Neural cell (in vitro differentiated cells): ENCODE data around the gene OLIG1. TPM values are rescaled to one million over a fixed set of nuclear protein-coding genes. Genes with fewer than 3 reads are reported as not detected.

Source experiments
- H2AFZ ChIP-seq: fragments of 200-600, 300-800 bp; sonication (generic), shearing (Covaris generic); 2 replicates; pipeline ENCODE4 v1.6.0; 2014; ENCODE audit warnings: low read depth, mild to moderate bottlenecking, antibody characterized with exemption, low read length, moderate library complexity
- H3F3A ChIP-seq: fragments of 200-600 bp; shearing (Covaris generic); 2 replicates; pipeline ENCODE4 v1.6.1; 2016; ENCODE audit warnings: mild to moderate bottlenecking, moderate library complexity, mixed read lengths, antibody characterized with exemption, low read length; ENCODE audit not compliant: insufficient read depth, poor library complexity, severe bottlenecking
- H3K27ac ChIP-seq: fragments of 200-600, 300-800 bp; sonication (generic), shearing (Covaris generic); 2 replicates; pipeline ENCODE4 v1.5.1; 2014; ENCODE audit warnings: mild to moderate bottlenecking, low read length, moderate library complexity
- H3K27me3 ChIP-seq: fragments of 300-800, 200-600 bp; sonication (generic), shearing (Covaris generic); 2 replicates; pipeline ENCODE4 v1.6.0; 2014; ENCODE audit warnings: mild to moderate bottlenecking, low read depth, low read length, moderate library complexity; ENCODE audit not compliant: insufficient read depth
- H3K36me3 ChIP-seq: fragments of 300-800, 200-600 bp; sonication (generic), shearing (Covaris generic); 2 replicates; pipeline ENCODE4 v1.5.1; 2014; ENCODE audit warnings: mild to moderate bottlenecking, antibody characterized with exemption, low read length, moderate library complexity; ENCODE audit not compliant: insufficient read depth
- H3K4me2 ChIP-seq: fragments of 300-800, 200-600 bp; sonication (generic), shearing (Covaris generic); 2 replicates; pipeline ENCODE4 v1.6.0; 2014; ENCODE audit warnings: mild to moderate bottlenecking, low read length
- H3K4me3 ChIP-seq: fragments of 300-800, 200-600 bp; sonication (generic), shearing (Covaris generic); 2 replicates; pipeline ENCODE4 v1.5.1; 2014; ENCODE audit warnings: mild to moderate bottlenecking, low read length, moderate library complexity
- H3K79me2 ChIP-seq: fragments of 200-600 bp; shearing (Covaris generic); replicated peaks from 2 replicates; pipeline ENCODE4 v1.6.0; 2014; ENCODE audit warnings: mild to moderate bottlenecking, low read length, moderate library complexity; ENCODE audit not compliant: insufficient read depth
- H3K9ac ChIP-seq: fragments of 300-800, 200-600 bp; sonication (generic), shearing (Covaris generic); 2 replicates; pipeline ENCODE4 v1.6.1; 2016; ENCODE audit warnings: mild to moderate bottlenecking, low read length, mixed read lengths
- H3K9me2 ChIP-seq: fragments of 200-600 bp; shearing (Covaris generic); 2 replicates; pipeline ENCODE4 v1.6.1; 2016; ENCODE audit warnings: mild to moderate bottlenecking, low read length, mixed read lengths; ENCODE audit not compliant: insufficient read depth
- H3K9me3 ChIP-seq: fragments of 200-600, 300-800 bp; sonication (generic), shearing (Covaris generic); 2 replicates; pipeline ENCODE4 v1.6.1; 2016; ENCODE audit warnings: mild to moderate bottlenecking, mixed run types, low read length, moderate library complexity, mixed read lengths
- H4K20me1 ChIP-seq: fragments of 200-600 bp; shearing (Covaris generic); 2 replicates; pipeline ENCODE4 v1.6.1; 2016; ENCODE audit warnings: mild to moderate bottlenecking, mixed run types; ENCODE audit not compliant: insufficient read depth
- CTCF ChIP-seq: fragments of 450-650 bp; IDR thresholded peaks from 2 replicates; pipeline ENCODE4 v1.5.1; 2014; ENCODE audit warnings: antibody characterized with exemption, mild to moderate bottlenecking, moderate library complexity; ENCODE audit not compliant: poor library complexity, severe bottlenecking
- EP300 ChIP-seq: fragments of 450-650 bp; conservative IDR thresholded peaks from 2 replicates; pipeline ENCODE4 v1.6.1; 2014; ENCODE audit warnings: antibody characterized with exemption, mild to moderate bottlenecking, moderate library complexity; ENCODE audit not compliant: poor library complexity, severe bottlenecking
- EZH2 ChIP-seq: fragments of 200-600, 300-800 bp; shearing (Covaris generic), sonication (generic); IDR thresholded peaks from 2 replicates; pipeline ENCODE4 v1.6.1; 2014; ENCODE audit warnings: antibody characterized with exemption, low read length, borderline replicate concordance, mild to moderate bottlenecking; ENCODE audit not compliant: insufficient read depth, poor library complexity, severe bottlenecking
- MXI1 ChIP-seq: fragments of 450-650 bp; conservative IDR thresholded peaks from 2 replicates; pipeline ENCODE4 v1.6.1; 2014; ENCODE audit warnings: antibody characterized with exemption, mild to moderate bottlenecking; ENCODE audit not compliant: poor library complexity, severe bottlenecking
- RAD21 ChIP-seq: fragments of 450-650 bp; conservative IDR thresholded peaks from 2 replicates; pipeline ENCODE4 v1.6.1; 2014; ENCODE audit warnings: antibody characterized with exemption, mild to moderate bottlenecking, moderate library complexity
- REST ChIP-seq: IDR thresholded peaks from 2 replicates; pipeline ENCODE4 v1.6.1; 2012; ENCODE audit warnings: borderline replicate concordance
- SMC3 ChIP-seq: fragments of 450-650 bp; conservative IDR thresholded peaks from 2 replicates; pipeline ENCODE4 v1.6.1; 2014; ENCODE audit warnings: antibody characterized with exemption, mild to moderate bottlenecking, moderate library complexity; ENCODE audit not compliant: poor library complexity
- TAF1 ChIP-seq: IDR thresholded peaks from 2 replicates; pipeline ENCODE4 v1.6.1; 2012; ENCODE audit warnings: low read depth
- polyA plus RNA-seq: library from polyadenylated mRNA; depleted of rRNA; stranded (reverse); fragments of >200 nt; gene quantifications from 2 replicates; pipeline ENCODE4 v1.2.3, GENCODE V29; 2014

Gene OLIG1
- polyA plus RNA-seq, 1 donor from 2014 or later: 1.4 TPM

DNA sequence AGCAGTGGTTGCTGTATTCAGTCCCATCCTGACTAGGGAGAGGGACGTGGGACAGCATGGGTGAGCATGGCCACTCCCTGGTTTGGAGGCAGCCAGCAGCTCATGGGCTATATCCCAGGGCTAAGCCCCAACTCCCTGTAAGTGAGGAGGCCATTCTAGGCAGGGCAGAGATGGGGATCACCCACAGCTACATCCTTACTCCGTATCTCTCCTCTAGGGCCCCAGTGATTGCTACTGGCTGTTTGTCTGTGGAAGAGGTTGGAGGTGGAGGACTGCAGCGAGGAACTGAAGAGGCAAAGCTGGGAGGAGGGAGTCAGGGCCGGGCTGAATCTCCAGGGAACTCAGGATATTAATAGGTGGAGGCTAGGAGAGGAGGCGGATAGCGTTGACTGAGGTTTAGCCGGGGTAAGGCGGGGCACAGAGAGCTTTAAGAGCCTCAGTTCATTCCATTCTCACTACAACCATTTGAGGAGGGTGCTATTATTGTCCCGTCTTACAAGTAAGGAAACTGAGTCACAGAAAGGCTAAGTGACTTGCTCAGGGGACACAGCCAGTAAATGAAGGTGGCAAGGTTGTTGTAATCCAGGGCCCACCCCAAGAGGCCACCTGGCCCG lies 37.4 kb upstream of the OLIG1 start:
- Histone ChIP-seq H3K79me2 (no peaks in the 10 kb centered on the region), H3K9me2 (no peaks in the 10 kb centered on the region), H3K9ac (no peak overlapping the region), H3K27me3 (peaks cover 91% of the 10 kb centered on the region), H3K4me2 (no peak overlapping the region), H3K27ac (no peak overlapping the region), H3K9me3 (no peaks in the 10 kb centered on the region), H3F3A (no peaks in the 10 kb centered on the region), H3K4me3 (no peak overlapping the region), H4K20me1 (no peaks in the 10 kb centered on the region), H3K36me3 (no peaks in the 10 kb centered on the region), H2AFZ (no peak overlapping the region)
- TF ChIP-seq TAF1: no peak
- no peak for TF ChIP-seq RAD21
- TF ChIP-seq CTCF: no peak
- no peak for TF ChIP-seq MXI1
- no peak for TF ChIP-seq EP300
- TF ChIP-seq SMC3: no peak
- no peak for TF ChIP-seq EZH2

DNA sequence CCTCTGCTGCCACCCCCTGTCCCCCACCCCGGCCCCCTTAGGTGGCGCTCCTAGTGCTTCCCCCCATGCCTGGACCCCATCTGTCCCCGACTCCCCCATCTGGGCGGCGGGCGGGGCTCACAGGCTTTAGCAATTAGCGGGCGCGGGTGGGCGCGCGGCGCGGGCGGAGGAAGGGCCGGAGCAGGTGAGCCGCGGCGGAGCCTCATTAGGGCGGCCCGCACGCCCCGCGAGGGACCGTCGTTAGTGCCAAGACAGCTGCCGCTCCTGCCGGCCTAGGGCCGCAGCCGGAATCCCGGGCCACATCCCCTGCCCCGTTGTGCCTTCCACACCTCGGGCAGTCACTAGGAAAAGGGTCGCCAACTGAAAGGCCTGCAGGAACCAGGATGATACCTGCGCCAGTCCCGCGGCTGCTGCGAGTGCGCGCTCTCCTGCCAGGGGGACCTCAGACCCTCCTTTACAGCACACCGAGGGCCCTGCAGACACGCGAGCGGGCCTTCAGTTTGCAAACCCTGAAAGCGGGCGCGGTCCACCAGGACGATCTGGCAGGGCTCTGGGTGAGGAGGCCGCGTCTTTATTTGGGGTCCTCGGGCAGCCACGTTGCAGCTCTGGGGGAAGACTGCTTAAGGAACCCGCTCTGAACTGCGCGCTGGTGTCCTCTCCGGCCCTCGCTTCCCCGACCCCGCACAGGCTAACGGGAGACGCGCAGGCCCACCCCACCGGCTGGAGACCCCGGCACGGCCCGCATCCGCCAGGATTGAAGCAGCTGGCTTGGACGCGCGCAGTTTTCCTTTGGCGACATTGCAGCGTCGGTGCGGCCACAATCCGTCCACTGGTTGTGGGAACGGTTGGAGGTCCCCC lies 36.6 kb upstream of the OLIG1 start:
- Histone ChIP-seq H4K20me1 (no peaks in the 10 kb centered on the region), H3K36me3 (no peaks in the 10 kb centered on the region), H3K9me2 (no peaks in the 10 kb centered on the region), H3K4me2 (no peak overlapping the region), H3K4me3 (peak overlapping the region; percentile 41), H3K9me3 (no peaks in the 10 kb centered on the region), H3K79me2 (no peaks in the 10 kb centered on the region), H3K9ac (no peak overlapping the region), H2AFZ (no peak overlapping the region), H3K27ac (no peak overlapping the region), H3K27me3 (peaks cover 83% of the 10 kb centered on the region), H3F3A (no peaks in the 10 kb centered on the region)
- TF ChIP-seq EZH2 (peak; percentile 39), EP300 (no peak)

DNA sequence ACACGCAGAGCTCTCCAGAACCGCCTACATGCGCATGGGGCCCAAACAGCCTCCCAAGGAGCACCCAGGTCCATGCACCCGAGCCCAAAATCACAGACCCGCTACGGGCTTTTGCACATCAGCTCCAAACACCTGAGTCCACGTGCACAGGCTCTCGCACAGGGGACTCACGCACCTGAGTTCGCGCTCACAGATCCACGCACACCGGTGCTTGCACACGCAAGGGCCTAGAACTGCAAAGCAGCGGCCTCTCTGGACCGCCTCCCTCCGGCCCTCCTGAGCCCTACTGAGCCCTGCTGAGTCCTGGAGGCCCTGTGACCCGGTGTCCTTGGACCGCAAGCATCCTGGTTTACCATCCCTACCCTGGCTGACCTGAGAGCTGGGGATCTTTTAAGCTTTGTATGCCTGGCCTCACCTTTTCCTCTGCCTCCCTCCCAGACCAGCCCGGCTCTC lies 36.0 kb upstream of the OLIG1 start:
- TF ChIP-seq RAD21 (no peak), CTCF (no peak), REST (no peak)
- H3K4me2 ChIP-seq: no peak overlapping the region
- peak overlapping the region; percentile 41 for H3K4me3 ChIP-seq
- no peaks in the 10 kb centered on the region for H3K9me2 ChIP-seq
- H3F3A ChIP-seq: no peaks in the 10 kb centered on the region
- H3K9me3 ChIP-seq: no peaks in the 10 kb centered on the region
- H3K9ac ChIP-seq: no peak overlapping the region
- no peaks in the 10 kb centered on the region for H3K79me2 ChIP-seq
- no peaks in the 10 kb centered on the region for H3K36me3 ChIP-seq
- H3K27ac ChIP-seq: no peak overlapping the region
- H2AFZ ChIP-seq: no peak overlapping the region
- H4K20me1 ChIP-seq: no peaks in the 10 kb centered on the region
- H3K27me3 ChIP-seq: peaks cover 76% of the 10 kb centered on the region
